Measurements from ENCODE around the gene PKDCC.
"Not testable (repeated sequence)": the region's sequence is repeated elsewhere in the genome, so short reads cannot be mapped to it uniquely, and the experiment has no call there.

Gene PKDCC

DNA sequence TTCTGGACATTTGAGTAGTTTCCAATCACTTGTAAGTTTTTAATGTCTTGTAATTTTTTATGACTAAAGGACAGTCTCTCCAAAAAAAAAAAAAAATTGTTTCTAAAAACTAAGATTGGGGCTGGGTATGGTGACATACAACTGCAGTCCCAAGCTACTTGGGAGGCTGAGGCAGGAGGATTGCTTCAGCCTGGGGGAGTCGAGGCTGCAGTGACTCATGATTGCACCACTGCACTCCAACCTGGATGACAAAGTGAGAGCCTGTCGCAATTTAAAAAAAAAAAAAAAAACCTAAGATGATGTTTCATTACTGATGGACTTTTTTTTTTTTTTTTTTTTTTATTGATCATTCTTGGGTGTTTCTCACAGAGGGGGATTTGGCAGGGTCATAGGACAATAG, 34.4 kb upstream of the PKDCC start:
- Mint-ChIP-seq H3K9me3 (no peaks in the 10 kb centered on the region), H3K4me1 (ENCODE audit: low read depth in 2 of 2) (peaks cover 22 to 25% of the 10 kb centered on the region in 2 donors), H3K27ac (no peak overlapping the region), H3K27me3 (peaks cover 2 to 15% of the 10 kb centered on the region in 2 donors), H3K36me3 (ENCODE audit: insufficient read depth) (no peaks in the 10 kb centered on the region), H3K4me3 (no peak overlapping the region)
- ATAC-seq (replicated peaks) (no peak), DNase-seq (no peak)

DNA sequence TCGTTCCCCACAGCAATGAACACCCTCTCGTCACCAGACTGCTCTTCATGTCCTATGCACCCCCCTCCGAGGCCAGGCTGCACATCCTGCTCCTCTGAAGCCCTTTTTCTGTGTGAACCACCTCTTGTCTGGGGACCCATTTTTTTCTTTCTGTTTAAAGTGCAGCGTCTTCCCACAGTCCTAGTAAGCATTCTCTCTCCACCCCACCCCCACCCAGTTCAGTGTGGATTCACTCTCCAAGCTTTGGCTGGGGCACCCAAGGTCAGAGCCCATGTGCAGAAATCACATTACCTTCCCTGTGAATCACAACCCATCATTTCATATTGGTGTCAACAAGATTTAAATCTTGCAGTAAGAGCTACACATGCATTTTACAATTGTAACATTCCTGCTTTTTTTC, 26.4 kb upstream of the PKDCC start:
- Mint-ChIP-seq H3K36me3 (ENCODE audit: insufficient read depth) (no peaks in the 10 kb centered on the region), H3K4me3 (no peak overlapping the region), H3K27me3 (peaks cover 16 to 27% of the 10 kb centered on the region in 2 donors), H3K27ac (no peak overlapping the region), H3K9me3 (no peaks in the 10 kb centered on the region), H3K4me1 (ENCODE audit: low read depth in 2 of 2) (no peaks in the 10 kb centered on the region)
- no peak for DNase-seq
- ATAC-seq (replicated peaks) = no peak

DNA sequence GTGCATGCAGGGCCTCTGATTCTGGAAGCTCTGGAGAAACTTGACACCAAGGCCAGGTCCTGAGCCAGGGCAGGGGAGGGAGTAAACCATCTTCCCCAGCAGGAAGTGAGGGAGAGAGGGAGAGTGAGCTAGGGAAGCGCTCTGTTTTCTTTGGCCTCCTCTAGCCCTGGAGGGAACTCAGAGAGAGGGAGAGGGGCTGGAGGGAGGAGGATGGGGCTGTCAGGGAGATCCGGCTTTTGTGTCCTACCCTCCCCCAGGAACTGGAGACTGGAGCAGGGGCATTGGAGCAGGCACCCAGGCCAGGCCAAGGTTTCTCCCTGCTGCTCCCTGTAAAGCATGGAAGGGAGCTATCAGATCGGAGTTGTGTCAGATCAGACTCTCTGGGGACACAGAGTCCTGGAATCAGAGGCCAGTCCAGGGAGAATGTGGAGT, 22.7 kb upstream of the PKDCC start:
- peaks cover 3 to 9% of the 10 kb centered on the region in 2 donors for H3K4me1 Mint-ChIP-seq (ENCODE audit: low read depth in 2 of 2)
- no peak overlapping the region for H3K27ac Mint-ChIP-seq
- no peaks in the 10 kb centered on the region for H3K9me3 Mint-ChIP-seq
- DNase-seq (no peak), ATAC-seq (replicated peaks) (no peak)
- no peaks in the 10 kb centered on the region for H3K36me3 Mint-ChIP-seq (ENCODE audit: insufficient read depth)
- H3K27me3 Mint-ChIP-seq = peaks cover 47 to 52% of the 10 kb centered on the region in 2 donors
- no peak overlapping the region for H3K4me3 Mint-ChIP-seq

DNA sequence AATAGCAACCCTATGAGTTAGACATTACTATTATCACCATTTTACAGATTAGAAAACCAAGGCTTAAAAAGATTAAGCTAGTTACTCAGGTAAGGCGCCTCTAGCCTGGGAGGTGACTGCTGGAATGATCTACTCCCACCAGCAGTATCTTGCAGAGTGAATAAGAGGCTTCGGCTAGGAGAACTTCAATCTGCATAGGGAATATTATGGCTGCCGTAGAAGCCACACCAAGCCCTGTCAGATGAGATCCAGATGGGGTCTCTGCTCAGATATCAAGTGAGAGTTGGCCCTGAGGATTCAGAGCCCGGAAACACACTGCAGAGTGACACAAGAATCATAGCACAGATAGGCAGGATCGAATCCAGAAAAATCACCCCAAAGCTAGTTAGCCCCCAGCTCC, 21.5 kb upstream of the PKDCC start:
- no peak overlapping the region for H3K4me3 Mint-ChIP-seq
- H3K9me3 Mint-ChIP-seq = no peaks in the 10 kb centered on the region
- peaks cover 3 to 9% of the 10 kb centered on the region in 2 donors for H3K4me1 Mint-ChIP-seq (ENCODE audit: low read depth in 2 of 2)
- H3K27ac Mint-ChIP-seq = no peak overlapping the region
- DNase-seq (no peak), ATAC-seq (replicated peaks) (no peak)
- H3K36me3 Mint-ChIP-seq (ENCODE audit: insufficient read depth) = no peaks in the 10 kb centered on the region
- peaks cover 58 to 64% of the 10 kb centered on the region in 2 donors for H3K27me3 Mint-ChIP-seq

DNA sequence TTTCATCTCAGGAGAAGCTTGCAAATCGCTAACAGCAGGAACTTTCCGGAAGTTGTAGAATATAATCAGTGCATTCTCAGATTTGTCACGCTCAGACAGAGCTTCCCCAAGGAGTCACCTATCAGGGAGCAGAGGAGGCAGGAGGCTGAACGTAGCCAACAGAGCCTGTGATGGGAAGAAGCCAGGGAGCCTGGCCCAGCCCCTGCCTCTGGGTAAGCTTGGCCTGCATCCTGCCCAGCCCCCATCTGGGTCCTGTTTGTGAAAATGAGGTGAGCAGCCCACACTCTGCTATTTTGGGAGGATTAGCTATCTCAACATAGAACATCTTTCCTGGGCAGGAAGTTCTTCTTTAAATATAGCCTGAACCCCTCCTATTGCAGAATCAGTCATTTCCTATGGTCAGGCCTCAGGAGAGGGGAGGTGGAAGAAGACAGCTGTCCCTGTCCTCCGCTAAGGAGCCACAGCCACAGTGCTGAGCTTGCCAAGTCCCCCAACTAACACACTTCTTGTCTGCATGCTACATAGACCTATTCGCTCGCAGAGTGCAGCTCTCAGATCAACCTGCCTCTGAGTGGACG, 19.2 kb upstream of the PKDCC start:
- H3K36me3 Mint-ChIP-seq (ENCODE audit: insufficient read depth) = no peaks in the 10 kb centered on the region
- ATAC-seq (replicated peaks) (no peak), DNase-seq (no peak)
- no peaks in the 10 kb centered on the region for H3K9me3 Mint-ChIP-seq
- H3K4me3 Mint-ChIP-seq = no peak overlapping the region
- H3K4me1 Mint-ChIP-seq (ENCODE audit: low read depth in 2 of 2) = peaks cover 3 to 17% of the 10 kb centered on the region in 2 donors
- peaks cover 73 to 78% of the 10 kb centered on the region in 2 donors for H3K27me3 Mint-ChIP-seq
- no peak overlapping the region for H3K27ac Mint-ChIP-seq

DNA sequence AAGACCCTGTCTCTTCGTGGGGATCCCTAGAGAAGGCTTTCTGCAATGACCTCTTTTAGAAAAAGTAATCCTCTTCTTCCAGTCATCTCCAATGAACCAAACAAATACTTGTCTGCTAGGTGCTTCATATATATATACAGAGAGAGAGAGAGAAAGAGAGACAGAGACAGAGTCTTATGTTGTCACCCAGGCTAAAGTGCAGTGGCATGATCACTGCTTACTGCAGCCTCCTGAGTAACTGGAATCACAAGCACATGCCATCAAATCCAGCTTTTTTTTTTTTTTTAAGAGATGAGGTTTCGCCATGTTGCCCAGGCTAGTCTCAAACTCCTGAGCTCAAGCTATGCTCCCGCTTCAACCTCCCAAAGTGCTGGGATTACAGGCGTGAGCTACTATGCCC, 18.6 kb upstream of the PKDCC start:
- ATAC-seq (replicated peaks) = no peak
- Mint-ChIP-seq H3K9me3 (no peaks in the 10 kb centered on the region), H3K27ac (no peak overlapping the region), H3K4me3 (no peak overlapping the region), H3K27me3 (peaks cover 73 to 78% of the 10 kb centered on the region in 2 donors), H3K36me3 (ENCODE audit: insufficient read depth) (no peaks in the 10 kb centered on the region), H3K4me1 (ENCODE audit: low read depth in 2 of 2) (peaks cover 3 to 17% of the 10 kb centered on the region in 2 donors)
- DNase-seq = no peak

DNA sequence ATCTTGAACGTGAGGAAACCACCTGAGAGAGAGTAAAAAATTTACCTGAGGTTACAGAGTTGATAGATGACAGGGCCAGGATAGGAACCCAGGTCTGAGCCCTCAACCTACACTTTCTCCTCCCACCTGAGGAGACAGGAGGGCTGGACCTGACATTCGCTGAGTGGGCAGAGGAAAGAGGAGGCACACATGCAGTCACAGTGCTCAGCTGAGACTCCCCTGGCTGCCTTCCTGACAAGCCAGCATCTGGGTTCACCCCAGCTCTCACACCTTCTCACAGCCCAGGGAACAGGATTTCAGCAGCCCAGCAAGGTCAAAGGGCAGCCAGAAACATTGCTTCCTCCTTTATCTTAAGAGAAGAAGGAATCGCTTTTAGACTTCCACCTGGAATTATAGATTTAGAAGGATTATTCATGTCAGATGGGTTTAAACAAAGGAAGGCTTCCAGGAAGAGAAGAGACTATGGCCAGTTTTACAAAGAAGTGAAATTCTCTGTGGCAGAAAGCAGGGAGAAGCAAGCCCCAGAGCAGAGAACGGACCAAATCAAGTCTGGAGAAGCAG, 18.1 kb upstream of the PKDCC start:
- Mint-ChIP-seq H3K27me3 (peaks cover 69 to 75% of the 10 kb centered on the region in 2 donors), H3K36me3 (ENCODE audit: insufficient read depth) (no peaks in the 10 kb centered on the region), H3K9me3 (no peaks in the 10 kb centered on the region), H3K27ac (no peak overlapping the region), H3K4me1 (ENCODE audit: low read depth in 2 of 2) (peaks cover 3 to 17% of the 10 kb centered on the region in 2 donors), H3K4me3 (no peak overlapping the region)
- no peak for DNase-seq
- ATAC-seq (replicated peaks) = no peak

DNA sequence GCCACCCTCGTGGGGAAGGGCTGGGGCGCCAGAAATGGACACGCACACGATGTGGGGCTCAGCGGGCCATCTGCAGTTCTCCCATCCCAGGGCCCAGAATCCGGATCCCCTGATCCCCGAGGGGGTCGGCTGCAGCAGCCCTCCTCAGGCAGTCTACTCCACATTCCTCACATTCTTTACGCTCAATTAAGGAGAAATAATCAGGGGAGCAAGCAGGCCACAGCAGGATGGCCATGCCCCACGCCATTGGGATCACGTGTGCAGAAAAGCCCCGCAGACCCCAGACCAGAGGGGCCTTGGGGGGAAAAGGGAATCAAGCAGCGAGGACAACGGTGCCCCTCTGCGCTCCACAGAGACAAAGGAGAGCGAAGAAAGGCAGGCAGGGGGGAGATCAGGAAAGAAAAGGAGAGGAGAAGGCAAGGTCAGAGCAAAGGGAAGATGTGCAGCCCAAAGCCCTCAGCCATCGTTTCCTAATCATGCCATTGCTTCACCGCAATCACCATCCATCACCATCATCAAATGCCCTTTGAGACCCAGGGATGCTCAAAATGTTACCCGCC, 17.5 kb upstream of the PKDCC start:
- H3K4me3 Mint-ChIP-seq = no peak overlapping the region
- no peak for ATAC-seq (replicated peaks)
- peaks cover 64 to 69% of the 10 kb centered on the region in 2 donors for H3K27me3 Mint-ChIP-seq
- peaks cover 3 to 17% of the 10 kb centered on the region in 2 donors for H3K4me1 Mint-ChIP-seq (ENCODE audit: low read depth in 2 of 2)
- H3K36me3 Mint-ChIP-seq (ENCODE audit: insufficient read depth) = no peaks in the 10 kb centered on the region
- H3K27ac Mint-ChIP-seq = no peak overlapping the region
- no peaks in the 10 kb centered on the region for H3K9me3 Mint-ChIP-seq
- DNase-seq = no peak

DNA sequence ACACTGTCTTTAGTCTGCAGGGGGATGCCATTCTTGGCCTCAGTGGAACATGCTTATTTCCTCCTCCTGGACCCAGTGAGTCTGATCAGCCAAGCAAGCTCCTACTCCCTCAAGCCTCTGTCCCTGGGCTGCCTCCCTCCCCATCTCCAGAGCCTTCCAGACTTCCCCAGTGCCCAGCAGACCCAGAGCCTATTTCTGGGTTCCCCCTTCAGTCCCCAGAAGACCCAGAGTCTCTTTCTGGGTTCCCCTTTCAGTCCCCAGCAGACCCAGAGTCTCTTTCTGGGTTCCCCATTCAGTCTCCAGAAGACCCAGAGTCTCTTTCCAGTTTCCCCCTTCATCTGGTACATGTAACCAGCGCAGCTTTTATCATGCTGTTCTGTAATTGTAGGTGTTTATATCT, 17.0 kb upstream of the PKDCC start:
- no peak for DNase-seq
- Mint-ChIP-seq H3K4me3 (no peak overlapping the region), H3K36me3 (ENCODE audit: insufficient read depth) (no peaks in the 10 kb centered on the region), H3K9me3 (no peaks in the 10 kb centered on the region), H3K27ac (no peak overlapping the region), H3K4me1 (ENCODE audit: low read depth in 2 of 2) (peaks cover 3 to 17% of the 10 kb centered on the region in 2 donors), H3K27me3 (peaks cover 58 to 68% of the 10 kb centered on the region in 2 donors)
- ATAC-seq (replicated peaks) = no peak

DNA sequence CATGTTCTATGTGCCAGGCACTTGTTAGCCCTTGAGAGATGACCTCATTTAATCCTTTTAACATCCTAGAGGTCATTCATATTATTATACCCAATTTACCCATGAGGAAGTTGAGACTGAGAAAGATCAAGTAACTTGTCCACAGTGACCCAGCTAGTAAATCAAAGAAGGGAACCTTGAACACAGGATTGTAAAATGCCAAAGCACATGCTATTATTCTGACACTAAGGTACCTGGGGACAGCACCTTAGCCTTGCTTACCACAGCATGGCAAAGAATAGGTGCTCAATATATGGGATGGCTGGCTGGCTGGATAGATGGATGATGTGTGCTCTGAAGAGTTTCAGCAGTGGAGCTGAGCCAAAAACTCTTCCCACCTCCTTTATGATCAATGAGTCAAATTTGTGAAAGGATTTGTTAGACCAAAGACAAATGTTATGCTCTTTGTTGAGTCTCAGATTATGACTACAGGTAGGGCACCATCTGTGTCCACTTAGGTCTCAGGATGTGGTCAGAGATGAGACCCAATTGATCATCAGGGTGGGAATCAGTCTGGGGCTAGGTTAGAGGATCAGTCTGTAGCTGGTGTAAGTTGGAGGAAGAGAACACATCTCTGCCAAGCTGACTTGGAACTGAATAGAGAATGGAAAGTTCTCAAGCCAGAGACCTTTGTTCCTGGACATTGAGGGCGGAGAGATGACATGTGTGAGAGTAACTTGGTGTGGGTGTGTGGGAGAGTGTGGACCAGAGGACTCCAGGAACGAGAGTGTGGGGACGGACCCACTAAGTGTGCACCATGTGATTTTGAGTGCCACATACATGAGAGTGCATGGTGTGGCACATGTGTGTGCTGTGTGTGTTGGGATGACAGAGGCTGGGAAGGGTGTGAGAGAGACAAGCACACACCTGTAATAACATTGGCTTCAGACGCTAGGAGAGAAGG, 16.3 kb upstream of the PKDCC start:
- Mint-ChIP-seq H3K4me1 (ENCODE audit: low read depth in 2 of 2) (peaks cover 3 to 22% of the 10 kb centered on the region in 2 donors), H3K27ac (no peak overlapping the region), H3K9me3 (no peaks in the 10 kb centered on the region), H3K4me3 (no peak overlapping the region), H3K27me3 (peaks cover 55 to 61% of the 10 kb centered on the region in 2 donors), H3K36me3 (ENCODE audit: insufficient read depth) (no peaks in the 10 kb centered on the region)
- ATAC-seq (replicated peaks) (no peak), DNase-seq (no peak)

DNA sequence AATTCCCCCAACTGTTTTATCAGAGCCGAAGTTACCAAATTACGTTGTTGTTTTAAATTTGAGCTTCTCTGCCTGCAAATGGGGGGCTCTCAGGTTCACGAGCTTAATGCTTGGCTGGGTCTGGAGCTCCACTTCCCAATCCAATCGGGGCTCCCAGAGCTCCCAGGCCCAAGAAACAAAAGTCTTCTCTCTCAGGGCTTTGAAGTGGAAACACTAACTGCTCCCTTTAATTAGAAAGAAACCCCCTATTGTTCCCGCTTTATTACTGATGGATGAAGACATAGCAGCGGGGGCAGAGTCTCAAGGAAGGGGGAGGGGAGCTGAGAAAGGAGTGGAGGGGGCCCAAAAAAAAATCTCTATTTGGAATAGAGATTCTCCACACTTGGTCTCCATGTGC, 15.6 kb upstream of the PKDCC start:
- peaks cover 3 to 22% of the 10 kb centered on the region in 2 donors for H3K4me1 Mint-ChIP-seq (ENCODE audit: low read depth in 2 of 2)
- H3K36me3 Mint-ChIP-seq (ENCODE audit: insufficient read depth) = no peaks in the 10 kb centered on the region
- H3K4me3 Mint-ChIP-seq = peak overlapping the region in 1 of 2 donors; percentile 15
- no peaks in the 10 kb centered on the region for H3K9me3 Mint-ChIP-seq
- peaks cover 52 to 55% of the 10 kb centered on the region in 2 donors for H3K27me3 Mint-ChIP-seq
- ATAC-seq (replicated peaks) (no peak), DNase-seq (no peak)
- no peak overlapping the region for H3K27ac Mint-ChIP-seq

DNA sequence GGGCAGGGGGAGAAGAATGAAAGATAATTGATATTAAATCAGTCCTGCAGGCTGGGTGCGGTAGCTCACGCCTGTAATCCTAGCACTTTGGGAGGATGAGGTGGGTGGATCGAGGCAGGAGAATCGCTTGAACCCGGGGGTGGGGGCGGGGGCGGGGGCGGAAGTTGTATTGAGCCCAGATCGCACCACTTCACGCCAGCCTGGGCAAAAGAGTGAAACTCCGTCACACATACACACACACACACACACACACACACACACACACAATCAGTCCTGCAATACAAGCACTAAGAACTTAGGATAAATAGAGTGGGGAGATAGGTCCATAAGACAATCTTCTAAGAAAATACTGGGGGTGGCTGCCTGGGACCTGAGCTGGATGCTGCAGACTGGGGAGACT, 15.1 kb upstream of the PKDCC start:
- peaks cover 47 to 49% of the 10 kb centered on the region in 2 donors for H3K27me3 Mint-ChIP-seq
- ATAC-seq (replicated peaks) (no peak), DNase-seq (no peak)
- no peaks in the 10 kb centered on the region for H3K36me3 Mint-ChIP-seq (ENCODE audit: insufficient read depth)
- peak overlapping the region in 1 of 2 donors; percentile 15 for H3K4me3 Mint-ChIP-seq
- H3K4me1 Mint-ChIP-seq (ENCODE audit: low read depth in 2 of 2) = peaks cover 3 to 22% of the 10 kb centered on the region in 2 donors
- H3K9me3 Mint-ChIP-seq = no peaks in the 10 kb centered on the region
- no peak overlapping the region for H3K27ac Mint-ChIP-seq

DNA sequence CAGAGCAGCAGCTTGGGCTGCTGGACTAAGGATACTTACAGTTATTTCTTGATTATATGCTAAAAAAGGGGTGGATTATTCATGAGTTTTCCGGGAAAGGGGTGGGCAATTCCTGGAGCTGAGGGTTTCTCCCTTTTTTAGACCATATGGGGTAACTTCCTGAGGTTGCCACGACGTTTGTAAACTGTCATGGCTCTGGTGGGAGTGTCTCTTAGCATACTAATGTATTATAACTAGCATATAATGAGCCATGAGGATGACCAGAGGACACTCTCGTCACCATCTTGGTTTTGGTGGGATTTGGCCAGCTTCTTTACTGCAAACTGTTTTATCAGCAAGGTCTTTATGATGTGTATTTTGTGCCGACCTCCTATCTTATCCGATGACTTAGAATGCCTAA, 13.7 kb upstream of the PKDCC start:
- DNase-seq; H3K9me3 Mint-ChIP-seq; H3K4me3 Mint-ChIP-seq; H3K27ac Mint-ChIP-seq; ATAC-seq (replicated peaks); H3K36me3 Mint-ChIP-seq (ENCODE audit: insufficient read depth): not testable (repeated sequence)
- peaks cover 38 to 40% of the 10 kb centered on the region in 2 donors for H3K27me3 Mint-ChIP-seq
- H3K4me1 Mint-ChIP-seq (ENCODE audit: low read depth in 2 of 2) = peaks cover 0 to 13% of the 10 kb centered on the region in 2 donors
